IMR-90 (cell line): ENCODE data around the gene DSCAM. TPM values are rescaled to one million over a fixed set of nuclear protein-coding genes. Genes with fewer than 3 reads are reported as not detected.

Experiments used
- ATAC-seq: fragments of 200-7000 bp; cut with Tn5 transposase; 2 replicates; pipeline ENCODE4 v1.9.1; 2020; ENCODE audit warnings: low read depth, mild to moderate bottlenecking, moderate library complexity
- BruUV-seq: library from RNA; stranded (reverse); fragments of 400-500 nt; replicated peaks from 2 replicates; lab custom pipeline; 2021; lab: Mats Ljungman, UMichigan
- CTCF ChIA-PET: fragments of 300-600 bp; formaldehyde crosslinking; extraction: SDS; loops from one replicate; lab custom pipeline; 2021; ENCODE audit warnings: antibody characterized with exemption; lab: Yijun Ruan, JAX
- POLR2A ChIA-PET: fragments of 300-600 bp; sonication (Branson Sonifier 250); formaldehyde crosslinking; loops from one replicate; lab custom pipeline; 2022; ENCODE audit warnings: antibody characterized with exemption; ENCODE audit not compliant: unreplicated experiment; lab: Charles Lee
- DNase-seq: peaks from one replicate; pipeline ENCODE4 v3.0.0; 2013
- H2AFZ ChIP-seq: replicated peaks from 2 replicates; pipeline ENCODE3; 2013; ENCODE audit warnings: low read length, mild to moderate bottlenecking; ENCODE audit not compliant: poor library complexity
- H2AK5ac ChIP-seq: 2 replicates; pipeline ENCODE4 v1.6.1; 2013; ENCODE audit warnings: low read depth, low read length, inconsistent platforms
- H2AK9ac ChIP-seq: replicated peaks from 2 replicates; pipeline ENCODE3; 2013; ENCODE audit warnings: mild to moderate bottlenecking, low read depth, low read length, moderate library complexity; ENCODE audit not compliant: poor library complexity
- H2BK120ac ChIP-seq: 2 replicates; pipeline ENCODE4 v1.6.1; 2013; ENCODE audit warnings: low read depth, low read length, inconsistent platforms
- H2BK15ac ChIP-seq: 3 replicates; pipeline ENCODE4 v1.6.1; 2013; ENCODE audit warnings: low read depth, low read length, inconsistent platforms
- H2BK20ac ChIP-seq: 2 replicates; pipeline ENCODE4 v1.6.1; 2013; ENCODE audit warnings: low read depth, mild to moderate bottlenecking, inconsistent platforms, low read length, moderate library complexity
- H2BK5ac ChIP-seq: 2 replicates; pipeline ENCODE4 v1.6.1; 2013; ENCODE audit warnings: mild to moderate bottlenecking, low read depth, low read length, inconsistent platforms; ENCODE audit not compliant: poor library complexity, severe bottlenecking
- H3K14ac ChIP-seq: replicated peaks from 2 replicates; pipeline ENCODE4 v1.6.1; 2013; ENCODE audit warnings: low read depth, low read length, inconsistent platforms
- H3K18ac ChIP-seq: 2 replicates; pipeline ENCODE4 v1.6.1; 2013; ENCODE audit warnings: low read depth, low read length, control low read depth
- H3K23ac ChIP-seq: 2 replicates; pipeline ENCODE4 v1.6.1; 2013; ENCODE audit warnings: low read depth, low read length, inconsistent platforms
- H3K27ac ChIP-seq: 2 replicates; pipeline ENCODE4 v1.5.1; 2013; ENCODE audit warnings: mild to moderate bottlenecking, control low read depth, low read length; ENCODE audit not compliant: insufficient read depth
- H3K27me3 ChIP-seq: 2 replicates; pipeline ENCODE4 v1.6.1; 2013; ENCODE audit warnings: low read length; ENCODE audit not compliant: control insufficient read depth, insufficient read depth
- H3K36me3 ChIP-seq: 2 replicates; pipeline ENCODE4 v1.6.1; 2013; ENCODE audit warnings: low read length, mixed read lengths; ENCODE audit not compliant: control insufficient read depth, insufficient read depth
- H3K4ac ChIP-seq: 2 replicates; pipeline ENCODE4 v1.6.1; 2013; ENCODE audit warnings: low read depth, low read length, inconsistent platforms
- H3K4me1 ChIP-seq: 2 replicates; pipeline ENCODE4 v1.6.1; 2013; ENCODE audit warnings: low read length, mixed read lengths; ENCODE audit not compliant: control insufficient read depth, insufficient read depth
- H3K4me2 ChIP-seq: 2 replicates; pipeline ENCODE4 v1.6.1; 2013; ENCODE audit warnings: low read depth, mild to moderate bottlenecking, control low read depth, low read length, moderate library complexity
- H3K4me3 ChIP-seq: 2 replicates; pipeline ENCODE4 v1.5.1; 2013; ENCODE audit warnings: low read depth, mild to moderate bottlenecking, control low read depth, low read length, moderate library complexity; ENCODE audit not compliant: insufficient read depth
- H3K56ac ChIP-seq: 2 replicates; pipeline ENCODE4 v1.6.1; 2013; ENCODE audit warnings: low read length, inconsistent platforms; ENCODE audit not compliant: insufficient read depth; ENCODE audit errors: extremely low read depth
- H3K79me1 ChIP-seq, 2 experiments: 2 replicates each; pipeline ENCODE4 v1.6.1; 2013; ENCODE audit warnings: low read length in 2 of 2, inconsistent platforms in 1 of 2, low read depth in 1 of 2
- H3K9ac ChIP-seq: 2 replicates; pipeline ENCODE4 v1.6.1; 2013; ENCODE audit warnings: low read depth, low read length, control low read depth
- H3K9me1 ChIP-seq: 2 replicates; pipeline ENCODE4 v1.6.1; 2013; ENCODE audit warnings: low read length, inconsistent platforms; ENCODE audit not compliant: insufficient read depth
- H3K9me3 ChIP-seq: 2 replicates; pipeline ENCODE4 v1.6.1; 2013; ENCODE audit warnings: low read length; ENCODE audit not compliant: control insufficient read depth, insufficient read depth
- H4K20me1 ChIP-seq: 2 replicates; pipeline ENCODE4 v1.6.1; 2013; ENCODE audit warnings: low read length, inconsistent platforms; ENCODE audit not compliant: insufficient read depth
- H4K5ac ChIP-seq: 2 replicates; pipeline ENCODE4 v1.6.1; 2013; ENCODE audit warnings: mild to moderate bottlenecking, low read depth, low read length, control low read depth
- H4K8ac ChIP-seq, 2 experiments: 2 replicates each; pipeline ENCODE4 v1.6.1; 2013; ENCODE audit warnings: low read depth in 2 of 2, low read length in 2 of 2, control low read depth in 1 of 2, inconsistent platforms in 1 of 2
- H4K91ac ChIP-seq: 2 replicates; pipeline ENCODE4 v1.6.1; 2013; ENCODE audit warnings: low read depth, low read length, inconsistent platforms; ENCODE audit not compliant: insufficient read depth
- BHLHE40 ChIP-seq: fragments of 150-350 bp; IDR thresholded peaks from 2 replicates; pipeline ENCODE4 v1.6.1; 2016; ENCODE audit warnings: mild to moderate bottlenecking, low read depth, low read length
- CEBPB ChIP-seq: IDR thresholded peaks from 2 replicates; pipeline ENCODE4 v1.6.1; 2012; ENCODE audit warnings: low read depth, low read length, improper control_type of control experiment
- CHD1 ChIP-seq: IDR thresholded peaks from 2 replicates; pipeline ENCODE4 v1.6.1; 2012; ENCODE audit warnings: low read depth, low read length, improper control_type of control experiment
- ELK1 ChIP-seq: fragments of 150-350 bp; IDR thresholded peaks from 2 replicates; pipeline ENCODE4 v1.6.1; 2016; ENCODE audit warnings: low read depth, mild to moderate bottlenecking, low read length, moderate library complexity, borderline replicate concordance
- FOS ChIP-seq: fragments of 150-350 bp; IDR thresholded peaks from 2 replicates; pipeline ENCODE4 v1.6.1; 2016; ENCODE audit warnings: low read depth, low read length
- MAFK ChIP-seq: IDR thresholded peaks from 2 replicates; pipeline ENCODE4 v1.6.1; 2012; ENCODE audit warnings: low read depth, low read length, improper control_type of control experiment
- MAZ ChIP-seq: IDR thresholded peaks from 2 replicates; pipeline ENCODE4 v1.6.1; 2012; ENCODE audit warnings: low read depth, mild to moderate bottlenecking, low read length, improper control_type of control experiment, moderate library complexity, borderline replicate concordance
- MXI1 ChIP-seq: IDR thresholded peaks from 2 replicates; pipeline ENCODE4 v1.6.1; 2012; ENCODE audit warnings: low read depth, mild to moderate bottlenecking, low read length, moderate library complexity, borderline replicate concordance
- NFE2L2 ChIP-seq: fragments of 150-350 bp; IDR thresholded peaks from 2 replicates; pipeline ENCODE4 v1.6.1; 2016; ENCODE audit warnings: low read depth, mild to moderate bottlenecking, low read length
- POLR2A ChIP-seq: IDR thresholded peaks from 2 replicates; pipeline ENCODE4 v1.6.1; 2012; ENCODE audit warnings: mild to moderate bottlenecking, low read depth, low read length
- RAD21 ChIP-seq: IDR thresholded peaks from 2 replicates; pipeline ENCODE4 v1.6.1; 2012; ENCODE audit warnings: low read length, improper control_type of control experiment
- SMC3 ChIP-seq: fragments of 150-350 bp; IDR thresholded peaks from 2 replicates; pipeline ENCODE4 v1.6.1; 2016; ENCODE audit warnings: low read depth, mild to moderate bottlenecking, antibody characterized with exemption, low read length, moderate library complexity
- USF2 ChIP-seq: fragments of 150-350 bp; IDR thresholded peaks from 2 replicates; pipeline ENCODE4 v1.6.1; 2017; ENCODE audit warnings: mild to moderate bottlenecking, antibody characterized with exemption, low read length, low read depth
- WGBS, 2 experiments: methylation state at CpG; one replicate each; pipeline versions ENCODE4 v1.1.5 to v1.1.7; 2013; ENCODE audit warnings: missing lambda C conversion rate in 2 of 2; ENCODE audit not compliant: insufficient read length in 1 of 2; ENCODE audit errors: extremely low coverage in 2 of 2; 5-methylcytosine and 5-hydroxymethylcytosine counted together
- dilution Hi-C: fragments of 300-500 bp; cut with HindIII; formaldehyde crosslinking; loops from one replicate; pipeline ENCODE4 v1.14.3; 2018; ENCODE audit warnings: low sequenced_read_pairs; ENCODE audit not compliant: unreplicated experiment
- in situ Hi-C: fragments of 300-500 bp; cut with MboI; formaldehyde crosslinking; loops from 3 replicates; pipeline ENCODE4 v1.14.3; 2019; ENCODE audit warnings: low sequenced_read_pairs, inconsistent platforms, mixed read lengths
- intact Hi-C: fragments of 100-400 bp; cut with micrococcal nuclease; formaldehyde crosslinking; loops from 2 replicates; pipeline ENCODE4 v1.10.0; 2022
- polyA plus RNA-seq, 3 experiments: library from polyadenylated mRNA; depleted of rRNA; stranded (reverse); fragments of >200 nt; gene quantifications; 2 replicates each; pipeline ENCODE4 v1.2.3, GENCODE V29; 2012; ENCODE audit warnings: low replicate concordance in 1 of 3
- total RNA-seq: library from RNA; depleted of rRNA; stranded (reverse); fragments of >200 nt; gene quantifications from 2 replicates; pipeline ENCODE4 v1.2.3, GENCODE V29; 2012

Gene DSCAM
- total and polyA plus RNA-seq, 2 of the 4 experiments (the other 2 are of a cell fraction), result under 0.01 to 0.02 TPM

GRCh38 chr21:40829791-40830190 is 17.2 kb downstream of the DSCAM start:
- Histone ChIP-seq H3K4me1 (no peaks in the 10 kb centered on the region), H3K4ac (no peak overlapping the region), H3K9me3 (peaks cover 15% of the 10 kb centered on the region), H2AFZ (no peak overlapping the region), H3K4me2 (no peak overlapping the region), H4K5ac (no peak overlapping the region), H3K14ac (no peak overlapping the region), H3K36me3 (no peaks in the 10 kb centered on the region), H3K18ac (no peak overlapping the region), H2BK120ac (no peak overlapping the region), H4K91ac (no peak overlapping the region), H2BK5ac (no peak overlapping the region), H3K23ac (no peak overlapping the region), H2AK5ac (no peak overlapping the region), H3K56ac (no peak overlapping the region), H3K4me3 (no peak overlapping the region), H4K20me1 (no peaks in the 10 kb centered on the region), H2AK9ac (no peak overlapping the region), H3K9ac (no peak overlapping the region), H3K9me1 (no peaks in the 10 kb centered on the region), H3K27me3 (no peaks in the 10 kb centered on the region), H4K8ac (no peak overlapping the region), H2BK20ac (no peak overlapping the region), H2BK15ac (no peak overlapping the region), H3K27ac (no peak overlapping the region), H3K79me1 (no peaks in the 10 kb centered on the region)
- no peak for ATAC-seq
- WGBS, 2 experiments, result no CpG with 5 or more reads among the region's 2 CpGs
- in situ Hi-C loops, result no loop called here
- intact Hi-C loops, result no loop called here
- ChIA-PET CTCF (no interaction called here), POLR2A (no interaction called here)
- dilution Hi-C loops, result no loop called here
- no TSS peak for BruUV-seq
- DNase-seq, result no peak
- TF ChIP-seq MAZ, result no peak
- TF ChIP-seq CHD1, result no peak
- no peak for TF ChIP-seq MXI1
- no peak for TF ChIP-seq SMC3
- TF ChIP-seq USF2, result no peak
- TF ChIP-seq FOS, result no peak
- TF ChIP-seq POLR2A, result no peak
- no peak for TF ChIP-seq RAD21
- no peak for TF ChIP-seq MAFK
- no peak for TF ChIP-seq ELK1
- no peak for TF ChIP-seq NFE2L2
- no peak for TF ChIP-seq CEBPB
- TF ChIP-seq BHLHE40, result no peak
